ENCODE results near the gene ITPKC. TPM values are rescaled to one million over a fixed set of nuclear protein-coding genes. Genes with fewer than 3 reads are reported as not detected.

Gene ITPKC
- total RNA-seq, 1 donor from 2014 or later: 19.7 TPM

GRCh38 chr19:40786060-40787037, 69.4 kb downstream of the ITPKC start:
- Mint-ChIP-seq H3K36me3 (ENCODE audit: low read depth, unreplicated experiment) (peaks cover 19% of the 10 kb centered on the region), H3K9me3 (ENCODE audit: unreplicated experiment) (no peaks in the 10 kb centered on the region), H3K27me3 (ENCODE audit: low read depth, unreplicated experiment) (no peaks in the 10 kb centered on the region), H3K27ac (ENCODE audit: unreplicated experiment) (no peak overlapping the region), H3K4me3 (ENCODE audit: unreplicated experiment) (no peak overlapping the region), H3K4me1 (ENCODE audit: low read depth, unreplicated experiment) (no peaks in the 10 kb centered on the region)
- H2AFZ ChIP-seq (ENCODE audit: low read depth, low read length): no peak overlapping the region
- no peak for DNase-seq (ENCODE audit: low read depth)
- no peaks in the 10 kb centered on the region for H3K9me3 ChIP-seq (ENCODE audit: insufficient read depth, low read depth, low read length)
- no peaks in the 10 kb centered on the region for H3K36me3 ChIP-seq (ENCODE audit: insufficient read depth, low read length)
- TF ChIP-seq EZH2 (IDR thresholded peaks at IDR 0.05; ENCODE audit: insufficient read depth, low read length) (no peak), CTCF (IDR thresholded peaks at IDR 0.05; ENCODE audit: insufficient read depth, low read depth, low read length) (no peak)
- no peaks in the 10 kb centered on the region for H4K20me1 ChIP-seq (ENCODE audit: insufficient read depth, low read length)
- H3K4me3 ChIP-seq (ENCODE audit: insufficient read depth, low read depth, low read length): no peak overlapping the region
- no peak overlapping the region for H3K4me2 ChIP-seq (ENCODE audit: low read length)
- FAIRE-seq: no peak
- no peak overlapping the region for H3K27ac ChIP-seq (ENCODE audit: low read depth, low read length)
- H3K27me3 ChIP-seq (ENCODE audit: insufficient read depth, low read length): no peaks in the 10 kb centered on the region
- H3K4me1 ChIP-seq (ENCODE audit: insufficient read depth, low read length): no peaks in the 10 kb centered on the region
- H3K9ac ChIP-seq (ENCODE audit: low read length): no peak overlapping the region
- H3K79me2 ChIP-seq (ENCODE audit: insufficient read depth, low read length): no peaks in the 10 kb centered on the region

Other genes starting within 250 kb of the ITPKC start
- 56.3 and 60.4 TPM in 2 replicates for gene SHKBP1, start 140.2 kb upstream of the ITPKC start, total RNA-seq
- gene LTBP4, start 115.7 kb upstream of the ITPKC start, total RNA-seq: 46.9 and 63.5 TPM in 2 replicates
- 79.3 and 82.9 TPM in 2 replicates for gene NUMBL, start 26.5 kb upstream of the ITPKC start, total RNA-seq
- 26.0 and 29.4 TPM in 2 replicates for gene COQ8B, start 226 bp upstream of the ITPKC start, total RNA-seq
- gene ACTMAP, start 33.4 kb downstream of the ITPKC start, total RNA-seq: 9.6 and 10.1 TPM in 2 replicates
- 60.0 and 67.0 TPM in 2 replicates for gene SNRPA, start 34.1 kb downstream of the ITPKC start, total RNA-seq
- gene MIA, start 58.4 kb downstream of the ITPKC start, total RNA-seq: 2.5 TPM in 2 replicates
- 18.8 and 21.0 TPM in 2 replicates for gene RAB4B, start 61.1 kb downstream of the ITPKC start, total RNA-seq
- 82.1 and 84.6 TPM in 2 replicates for gene EGLN2, start 82.1 kb downstream of the ITPKC start, total RNA-seq
- not detected in 2 replicates for gene CYP2A6, start 133.3 kb downstream of the ITPKC start, total RNA-seq
- not detected in 2 replicates for gene CYP2A7, start 165.1 kb downstream of the ITPKC start, total RNA-seq

Measured in astrocyte (in vitro differentiated cells and primary cell).